HepG2 (cell line): ENCODE results near the gene P2RX5. TPM values are rescaled to one million over a fixed set of nuclear protein-coding genes. Genes with fewer than 3 reads are reported as not detected.

Source experiments
- ATAC-seq: fragments of 200-7000 bp; cut with Tn5 transposase; 3 replicates; pipeline ENCODE4 v1.9.1; 2020; ENCODE audit warnings: mild to moderate bottlenecking, moderate library complexity
- BruUV-seq: library from RNA; stranded (reverse); fragments of 400-500 nt; replicated peaks from 2 replicates; lab custom pipeline; 2021; lab: Mats Ljungman, UMichigan
- CTCF ChIA-PET: fragments of 300-600 bp; formaldehyde crosslinking; extraction: SDS; loops from one replicate; lab custom pipeline; 2021; ENCODE audit warnings: low total read pairs, inconsistent platforms, low intra/inter-chr PET ratio; lab: Yijun Ruan, JAX
- POLR2A ChIA-PET: fragments of 350-600 bp; sonication (Branson Sonifier 250); formaldehyde crosslinking; loops from one replicate; lab custom pipeline; 2020; ENCODE audit warnings: antibody characterized with exemption, inconsistent platforms; lab: Yijun Ruan, JAX
- DNase-seq: peaks from one replicate; pipeline ENCODE4 v3.0.0-alpha.2; 2015; ENCODE audit warnings: low spot score
- FAIRE-seq: peaks from 3 replicates; lab custom pipeline; 2011; peaks lifted over from hg19 to GRCh38; lab: Jason Lieb, UNC
- H2AFZ ChIP-seq: one replicate; pipeline ENCODE4 v1.6.1; 2011; ENCODE audit warnings: low read length, inconsistent platforms
- H3K27ac ChIP-seq: fragments of 300-600 bp; 3 replicates; pipeline ENCODE4 v1.8.0; 2011; ENCODE audit warnings: mixed run types, mild to moderate bottlenecking, mixed read lengths, low read length, inconsistent platforms; ENCODE audit not compliant: insufficient read depth; ENCODE audit errors: extremely low read length
- H3K27me3 ChIP-seq, 2 experiments: fragments of 200-600 bp in 1 of 2; 2 replicates in 1 of 2; 3 replicates in 1 of 2; pipeline versions ENCODE4 v1.6.0 to v1.8.0; 2011; ENCODE audit warnings: low read length in 2 of 2, mild to moderate bottlenecking in 2 of 2, moderate library complexity in 2 of 2, inconsistent platforms in 1 of 2; ENCODE audit not compliant: insufficient read depth in 2 of 2, control insufficient read depth in 1 of 2
- H3K36me3 ChIP-seq, 2 experiments: fragments of 200-600 bp in 1 of 2; replicated peaks in 1 of 2; 2 replicates in 1 of 2; 3 replicates in 1 of 2; pipeline versions ENCODE4 v1.5.1 to v1.8.0; 2011; ENCODE audit warnings: low read length in 2 of 2, inconsistent platforms in 1 of 2; ENCODE audit not compliant: insufficient read depth in 2 of 2, control insufficient read depth in 1 of 2
- H3K4me1 ChIP-seq: 2 replicates; pipeline ENCODE4 v1.5.1; 2012; ENCODE audit warnings: low read length, inconsistent platforms; ENCODE audit not compliant: insufficient read depth
- H3K4me2 ChIP-seq: 2 replicates; pipeline ENCODE4 v1.6.0; 2011; ENCODE audit warnings: low read depth, low read length, inconsistent platforms
- H3K4me3 ChIP-seq, 3 experiments: fragments of 200-600 bp in 1 of 3; sonication (generic), shearing (Covaris generic) in 1 of 3; replicated peaks in 1 of 3; 2 replicates each; pipeline ENCODE4 v1.5.1; 2011 to 2016; ENCODE audit warnings: low read length in 3 of 3, inconsistent platforms in 2 of 3, low read depth in 2 of 3, mild to moderate bottlenecking in 2 of 3, control low read depth in 1 of 3, mixed read lengths in 1 of 3; ENCODE audit not compliant: insufficient read depth in 1 of 3
- H3K79me2 ChIP-seq: one replicate; pipeline ENCODE4 v1.6.1; 2011; ENCODE audit warnings: low read length, inconsistent platforms; ENCODE audit not compliant: insufficient read depth
- H3K9ac ChIP-seq: 2 replicates; pipeline ENCODE4 v1.6.0; 2011; ENCODE audit warnings: mild to moderate bottlenecking, low read depth, low read length, inconsistent platforms; ENCODE audit not compliant: insufficient read depth
- H3K9me3 ChIP-seq: 2 replicates; pipeline ENCODE4 v1.5.1; 2012; ENCODE audit warnings: mild to moderate bottlenecking, low read length
- H4K20me1 ChIP-seq: 2 replicates; pipeline ENCODE4 v1.6.0; 2011; ENCODE audit warnings: inconsistent platforms, mild to moderate bottlenecking, low read length, moderate library complexity; ENCODE audit not compliant: insufficient read depth
- CTCF ChIP-seq: sonication (generic); formaldehyde crosslinking; IDR thresholded peaks from 2 replicates; pipeline ENCODE4 v1.5.0; 2020; ENCODE audit warnings: mild to moderate bottlenecking, missing genetic modification reagents, moderate library complexity
- NCOR1 ChIP-seq: fragments of 200-600 bp; sonication (generic); IDR thresholded peaks from 2 replicates; pipeline ENCODE4 v1.7.0; 2017; ENCODE audit warnings: antibody characterized with exemption, low read length, borderline replicate concordance
- SIN3B ChIP-seq: fragments of 150-350 bp; IDR thresholded peaks from 2 replicates; pipeline ENCODE4 v1.6.1; 2014; ENCODE audit warnings: low read length
- STAG1 ChIP-seq: sonication (generic); formaldehyde crosslinking; IDR thresholded peaks from 2 replicates; pipeline ENCODE4 v1.4.0; 2020; ENCODE audit warnings: missing genetic modification reagents
- ZNF687 ChIP-seq: sonication (generic); formaldehyde crosslinking; IDR thresholded peaks from 2 replicates; pipeline ENCODE4 v1.5.1; 2020; ENCODE audit warnings: mild to moderate bottlenecking, missing genetic modification reagents, moderate library complexity
- ZNF747 ChIP-seq: sonication (generic); formaldehyde crosslinking; IDR thresholded peaks from 2 replicates; pipeline ENCODE4 v1.8.1; 2023; ENCODE audit warnings: missing genetic modification reagents, mild to moderate bottlenecking, borderline replicate concordance
- WGBS: methylation state at CpG from one replicate; pipeline ENCODE4 v1.1.6; 2017; ENCODE audit warnings: low lambda C conversion rate; 5-methylcytosine and 5-hydroxymethylcytosine counted together
- in situ Hi-C: cut with HindIII; loops from 2 replicates; pipeline ENCODE4 v1.10.0; 2017; ENCODE audit warnings: low pct_unique_long_range_greater_than_20kb; ENCODE audit not compliant: extremely low pct_ligation_motif_present
- intact Hi-C: fragments of 100-400 bp; cut with micrococcal nuclease; formaldehyde crosslinking; loops from one replicate; pipeline ENCODE4 v1.10.0; 2022; ENCODE audit not compliant: unreplicated experiment
- polyA plus RNA-seq, 8 experiments: library from polyadenylated mRNA; depleted of rRNA in 3 of 8; stranded (reverse) in 7 of 8; unstranded in 1 of 8; fragments of >200 nt; fragmentation: Illumina TruSeq in 4 of 8; extraction: Trizol in 4 of 8; gene quantifications; 2 replicates each; pipeline versions ENCODE4 v1.2.1 to v1.2.3, GENCODE V29; 2011 to 2016; ENCODE audit warnings: low read depth in 4 of 8, missing spikeins in 1 of 8, mixed read lengths in 1 of 8; ENCODE audit not compliant: insufficient read depth in 1 of 8
- total RNA-seq, 5 experiments: library from RNA; depleted of rRNA; stranded (reverse); fragments of >200 nt; fragmentation: Illumina TruSeq; extraction: Trizol; gene quantifications; 2 replicates each; pipeline ENCODE4 v1.2.3, GENCODE V29; 2016; ENCODE audit warnings: low read depth in 1 of 5

P2RX5 gene
- total and polyA plus RNA-seq, 2 of the 13 experiments (the other 11 are each of a cell fraction or from before 2014, with no cell fraction given): 0.95 to 1.7 TPM

- Histone ChIP-seq H3K79me2 (no peaks in the 10 kb centered on the region), H3K4me2 (no peak overlapping the region), H2AFZ (no peak overlapping the region), H3K36me3 (no peaks in the 10 kb centered on the region), H3K4me1 (peaks cover 17% of the 10 kb centered on the region), H3K9me3 (no peaks in the 10 kb centered on the region), H3K9ac (no peak overlapping the region), H3K4me3 (no peak overlapping the region), H3K27me3 (peaks cover 0 to 17% of the 10 kb centered on the region in 2 experiments; a peak in 2 of 5 replicates), H4K20me1 (no peaks in the 10 kb centered on the region), H3K27ac (no peak overlapping the region)
- TF ChIP-seq ZNF687 (CRISPR knock-in tag) (peak; percentile 9; the same call in 1 of the 2 replicates), STAG1 (CRISPR knock-in tag) (0 out of 2 replicates have a peak, but pooled peaks have one; percentile 16), NCOR1 (no peak), SIN3B (no peak), CTCF (CRISPR knock-in tag) (peak; percentile 41), ZNF747 (CRISPR knock-in tag) (no peak)
- in situ Hi-C loops (no loop called here), intact Hi-C loops (no loop called here)
- ChIA-PET POLR2A (interaction anchor here (0.7 kb wide), 1 partner anchor 1180 kb away, joined by 4 read pairs; the partner anchor contains the start of gene METTL16), CTCF (no interaction called here)
- 73% methylated on average over 13 of the region's 16 CpGs for WGBS
- no peak for FAIRE-seq
- no TSS peak for BruUV-seq
- DNase-seq: no peak
- ATAC-seq: peak; percentile 17; the same call in 1 of the 3 replicates
Measured at GRCh38 chr17:3691617-3692067, 4.3 kb downstream of the P2RX5 start.
